ENCODE results near the gene LRP2. TPM values are rescaled to one million over a fixed set of nuclear protein-coding genes. Genes with fewer than 3 reads are reported as not detected.

The LRP2 gene
- total RNA-seq, 3 donors from 2014 or later (not counting 1 experiment from before 2014, with no cell fraction given): not detected

GRCh38 chr2:169247211-169247610 is 115.1 kb downstream of the LRP2 start:
- Mint-ChIP-seq H3K36me3 (no peaks in the 10 kb centered on the region), H3K27ac (no peak overlapping the region), H3K9me3 (peaks cover 2 to 3% of the 10 kb centered on the region in 2 donors), H3K27me3 (ENCODE audit: low read depth in 2 of 2) (no peaks in the 10 kb centered on the region), H3K4me3 (no peak overlapping the region), H3K4me1 (no peaks in the 10 kb centered on the region)
- ATAC-seq (no peak), DNase-seq (no peak)
- Histone ChIP-seq H3K4me3 (ENCODE audit: low read length) (no peak overlapping the region), H3K9me3 (ENCODE audit: control insufficient read depth, insufficient read depth, low read length) (no peaks in the 10 kb centered on the region), H3K4me1 (ENCODE audit: control insufficient read depth, insufficient read depth, low read length) (no peaks in the 10 kb centered on the region), H3K36me3 (ENCODE audit: control insufficient read depth, insufficient read depth, low read length) (no peaks in the 10 kb centered on the region), H3K27ac (ENCODE audit: low read length) (no peak overlapping the region), H3K27me3 (ENCODE audit: control insufficient read depth, insufficient read depth, low read length) (no peaks in the 10 kb centered on the region)
- WGBS (ENCODE audit: insufficient coverage): 95% methylated on average over 4 of the region's 4 CpGs
- intact Hi-C loops (cut with micrococcal nuclease): no loop called here
- TF ChIP-seq CTCF (IDR thresholded peaks at IDR 0.05): no peak

- Mint-ChIP-seq H3K36me3 (no peaks in the 10 kb centered on the region), H3K4me3 (no peak overlapping the region), H3K27ac (no peak overlapping the region), H3K27me3 (ENCODE audit: low read depth in 2 of 2) (peaks cover 0 to 7% of the 10 kb centered on the region in 2 donors), H3K4me1 (no peaks in the 10 kb centered on the region), H3K9me3 (no peaks in the 10 kb centered on the region)
- intact Hi-C loops (cut with micrococcal nuclease): no loop called here
- no CpG with 5 or more reads among the region's 1 CpG for WGBS (ENCODE audit: insufficient coverage)
- ATAC-seq (no peak), DNase-seq (no peak)
- Histone ChIP-seq H3K4me1 (ENCODE audit: control insufficient read depth, insufficient read depth, low read length) (no peaks in the 10 kb centered on the region), H3K4me3 (ENCODE audit: low read length) (no peak overlapping the region), H3K36me3 (ENCODE audit: control insufficient read depth, insufficient read depth, low read length) (no peaks in the 10 kb centered on the region), H3K9me3 (ENCODE audit: control insufficient read depth, insufficient read depth, low read length) (no peaks in the 10 kb centered on the region), H3K27me3 (ENCODE audit: control insufficient read depth, insufficient read depth, low read length) (no peaks in the 10 kb centered on the region), H3K27ac (ENCODE audit: low read length) (no peak overlapping the region)
- no peak for TF ChIP-seq CTCF (IDR thresholded peaks at IDR 0.05)
Observed at GRCh38 chr2:169240405-169240804, 121.9 kb downstream of the LRP2 start.

GRCh38 chr2:169237939-169238338 is 124.4 kb downstream of the LRP2 start:
- DNase-seq (no peak), ATAC-seq (no peak)
- Mint-ChIP-seq H3K9me3 (no peaks in the 10 kb centered on the region), H3K4me1 (no peaks in the 10 kb centered on the region), H3K27me3 (ENCODE audit: low read depth in 2 of 2) (peaks cover 0 to 7% of the 10 kb centered on the region in 2 donors), H3K36me3 (no peaks in the 10 kb centered on the region), H3K4me3 (no peak overlapping the region), H3K27ac (no peak overlapping the region)
- intact Hi-C loops (cut with micrococcal nuclease): no loop called here
- Histone ChIP-seq H3K27ac (ENCODE audit: low read length) (no peak overlapping the region), H3K4me1 (ENCODE audit: control insufficient read depth, insufficient read depth, low read length) (no peaks in the 10 kb centered on the region), H3K36me3 (ENCODE audit: control insufficient read depth, insufficient read depth, low read length) (no peaks in the 10 kb centered on the region), H3K27me3 (ENCODE audit: control insufficient read depth, insufficient read depth, low read length) (no peaks in the 10 kb centered on the region), H3K4me3 (ENCODE audit: low read length) (no peak overlapping the region), H3K9me3 (ENCODE audit: control insufficient read depth, insufficient read depth, low read length) (no peaks in the 10 kb centered on the region)
- WGBS (ENCODE audit: insufficient coverage): 83% methylated on average over 6 of the region's 6 CpGs
- TF ChIP-seq CTCF (IDR thresholded peaks at IDR 0.05): no peak

GRCh38 chr2:169237286-169237685 is 125.0 kb downstream of the LRP2 start:
- WGBS (ENCODE audit: insufficient coverage): no CpG with 5 or more reads among the region's 2 CpGs
- no peak for ATAC-seq
- no peak for DNase-seq
- TF ChIP-seq CTCF (IDR thresholded peaks at IDR 0.05): no peak
- no peak overlapping the region for H3K4me3 ChIP-seq (ENCODE audit: low read length)
- H3K27me3 Mint-ChIP-seq (ENCODE audit: low read depth in 2 of 2): peaks cover 0 to 7% of the 10 kb centered on the region in 2 donors
- no peaks in the 10 kb centered on the region for H3K36me3 ChIP-seq (ENCODE audit: control insufficient read depth, insufficient read depth, low read length)
- no peaks in the 10 kb centered on the region for H3K4me1 ChIP-seq (ENCODE audit: control insufficient read depth, insufficient read depth, low read length)
- H3K27ac ChIP-seq (ENCODE audit: low read length): no peak overlapping the region
- H3K9me3 ChIP-seq (ENCODE audit: control insufficient read depth, insufficient read depth, low read length): no peaks in the 10 kb centered on the region
- no peaks in the 10 kb centered on the region for H3K27me3 ChIP-seq (ENCODE audit: control insufficient read depth, insufficient read depth, low read length)
- H3K4me1 Mint-ChIP-seq: no peaks in the 10 kb centered on the region
- intact Hi-C loops (cut with micrococcal nuclease): no loop called here
- H3K36me3 Mint-ChIP-seq: no peaks in the 10 kb centered on the region
- no peaks in the 10 kb centered on the region for H3K9me3 Mint-ChIP-seq
- no peak overlapping the region for H3K4me3 Mint-ChIP-seq
- no peak overlapping the region for H3K27ac Mint-ChIP-seq

Data from natural killer cell (primary cell).